ENCODE measurements around the gene TNNI2. TPM values are rescaled to one million over a fixed set of nuclear protein-coding genes. Genes with fewer than 3 reads are reported as not detected.
A peak's percentile ranks its signal among the peaks of the same experiment; 100 is the strongest.

The TNNI2 gene
- total RNA-seq, 1 experiment from 2014 or later: not detected

- Histone ChIP-seq H4K5ac (ENCODE audit: insufficient read length, low read depth, low read length) (no peak overlapping the region), H3K9me3 (ENCODE audit: control insufficient read depth, low read depth, low read length) (no peaks in the 10 kb centered on the region), H3K4ac (ENCODE audit: low read depth, low read length) (no peak overlapping the region), H2AFZ (ENCODE audit: low read length) (no peak overlapping the region), H2BK5ac (ENCODE audit: insufficient read length, low read length) (no peak overlapping the region), H3K56ac (ENCODE audit: insufficient read length, low read depth, low read length) (no peak overlapping the region), H4K8ac (replicated peaks; ENCODE audit: insufficient read length, low read depth, low read length) (no peak overlapping the region), H3K27ac (ENCODE audit: insufficient read length, low read depth, low read length) (no peak overlapping the region), H3T11ph (ENCODE audit: low read length) (no peak overlapping the region), H2AK5ac (ENCODE audit: insufficient read length, low read length) (no peak overlapping the region), H3K4me2 (ENCODE audit: insufficient read depth, insufficient read length, low read length) (no peak overlapping the region), H4K20me1 (ENCODE audit: control insufficient read depth, insufficient read depth, insufficient read length) (no peaks in the 10 kb centered on the region), H2BK12ac (ENCODE audit: insufficient read length, low read depth, low read length) (no peak overlapping the region), H4K91ac (ENCODE audit: insufficient read length, low read depth, low read length) (no peak overlapping the region), H3K79me1 (ENCODE audit: insufficient read depth, low read depth, low read length, poor library complexity, severe bottlenecking) (no peaks in the 10 kb centered on the region), H2BK120ac (ENCODE audit: low read depth, low read length, poor library complexity, severe bottlenecking) (no peak overlapping the region), H3K18ac (ENCODE audit: insufficient read length, low read depth, low read length) (no peak overlapping the region), H2BK20ac (ENCODE audit: low read depth, low read length, poor library complexity, severe bottlenecking) (no peak overlapping the region), H3K27me3 (ENCODE audit: insufficient read depth, low read length) (no peaks in the 10 kb centered on the region), H3K4me1 (ENCODE audit: insufficient read depth, low read length) (no peaks in the 10 kb centered on the region), H3K79me2 (ENCODE audit: insufficient read depth, low read length) (no peaks in the 10 kb centered on the region), H3K14ac (ENCODE audit: insufficient read depth, low read length) (no peak overlapping the region; the same call in 1 of the 2 replicates), H2BK15ac (ENCODE audit: low read depth, low read length) (no peak overlapping the region), H3K9ac (ENCODE audit: extremely low read depth, insufficient read length, low read length) (no peak overlapping the region), H3K23ac (ENCODE audit: insufficient read length, low read depth, low read length) (no peak overlapping the region), H3K23me2 (ENCODE audit: insufficient read length, low read depth, low read length, poor library complexity, severe bottlenecking) (no peaks in the 10 kb centered on the region)
- peak overlapping the region in 1 of 3 experiments; percentile 55; a peak in 1 of 7 replicates for H3K27ac Mint-ChIP-seq
- no CpG with 5 or more reads among the region's 26 CpGs for WGBS (ENCODE audit: extremely low coverage, insufficient read length, low lambda C conversion rate)
- no peaks in the 10 kb centered on the region for H3K36me3 Mint-ChIP-seq (ENCODE audit: insufficient read depth in 1 of 3, low read depth in 3 of 3)
- peaks cover 7% of the 10 kb centered on the region for H3K27me3 Mint-ChIP-seq (ENCODE audit: low read depth)
- no peak for TF ChIP-seq CTCF (conservative IDR thresholded peaks at IDR 0.05)
- no peak for DNase-seq
- H3K4me1 Mint-ChIP-seq: peaks cover 0 to 4% of the 10 kb centered on the region in 2 experiments; a peak in 1 of 4 replicates
- no peak overlapping the region for H3K4me3 Mint-ChIP-seq
- no peaks in the 10 kb centered on the region; a peak in 1 of 5 replicates for H3K9me3 Mint-ChIP-seq
Measured at GRCh38 chr11:1839924-1840779, 1.4 kb downstream of the TNNI2 start.

All from H9 (cell line).